ENCODE measurements around the gene LY86.

DNA sequence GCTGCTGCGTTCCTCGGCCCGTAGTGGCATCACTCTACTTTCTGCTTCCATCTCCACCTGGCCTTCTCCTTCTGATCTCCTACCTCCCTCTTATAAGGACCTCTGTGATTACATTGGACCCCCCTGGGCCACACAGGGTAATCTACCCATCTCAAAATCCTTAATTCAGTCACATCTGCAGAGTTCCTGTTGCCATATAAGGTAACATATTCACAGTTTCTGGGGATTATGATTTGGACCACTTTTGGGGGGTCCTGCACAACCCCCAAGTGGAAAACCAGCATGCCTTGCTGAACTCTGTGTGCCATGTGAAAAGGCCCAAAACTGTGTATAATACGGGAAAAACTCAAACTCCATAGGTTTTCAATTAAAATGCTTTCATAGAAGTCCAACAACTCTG lies 51.1 kb downstream of the LY86 start:
- TF ChIP-seq EZH2 (IDR thresholded peaks at IDR 0.05; ENCODE audit: borderline replicate concordance, low read depth, low read length, severe bottlenecking) (no peak), POLR2AphosphoS5 (IDR thresholded peaks at IDR 0.05; ENCODE audit: insufficient read depth, low read depth, low read length) (no peak), MAX (IDR thresholded peaks at IDR 0.05; ENCODE audit: insufficient read depth, insufficient read length) (no peak), POLR2A (IDR thresholded peaks at IDR 0.05; ENCODE audit: low read depth, low read length) (no peak), JUN (IDR thresholded peaks at IDR 0.05; ENCODE audit: borderline replicate concordance, insufficient read depth, insufficient read length, low read depth) (no peak)
- TF ChIP-seq, protein P1, sequence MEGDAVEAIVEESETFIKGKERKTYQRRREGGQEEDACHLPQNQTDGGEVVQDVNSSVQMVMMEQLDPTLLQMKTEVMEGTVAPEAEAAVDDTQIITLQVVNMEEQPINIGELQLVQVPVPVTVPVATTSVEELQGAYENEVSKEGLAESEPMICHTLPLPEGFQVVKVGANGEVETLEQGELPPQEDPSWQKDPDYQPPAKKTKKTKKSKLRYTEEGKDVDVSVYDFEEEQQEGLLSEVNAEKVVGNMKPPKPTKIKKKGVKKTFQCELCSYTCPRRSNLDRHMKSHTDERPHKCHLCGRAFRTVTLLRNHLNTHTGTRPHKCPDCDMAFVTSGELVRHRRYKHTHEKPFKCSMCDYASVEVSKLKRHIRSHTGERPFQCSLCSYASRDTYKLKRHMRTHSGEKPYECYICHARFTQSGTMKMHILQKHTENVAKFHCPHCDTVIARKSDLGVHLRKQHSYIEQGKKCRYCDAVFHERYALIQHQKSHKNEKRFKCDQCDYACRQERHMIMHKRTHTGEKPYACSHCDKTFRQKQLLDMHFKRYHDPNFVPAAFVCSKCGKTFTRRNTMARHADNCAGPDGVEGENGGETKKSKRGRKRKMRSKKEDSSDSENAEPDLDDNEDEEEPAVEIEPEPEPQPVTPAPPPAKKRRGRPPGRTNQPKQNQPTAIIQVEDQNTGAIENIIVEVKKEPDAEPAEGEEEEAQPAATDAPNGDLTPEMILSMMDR (IDR thresholded peaks at IDR 0.05; ENCODE audit: extremely low read depth in 1 of 2, insufficient read depth in 1 of 2, low read depth in 1 of 2, low read length in 2 of 2) = no peak
